ENCODE data around the gene HADHB.
"Not testable (repeated sequence)": the region's sequence is repeated elsewhere in the genome, so short reads cannot be mapped to it uniquely, and the experiment has no call there.

Gene HADHB

GRCh38 chr2:26331321-26331720, 86.6 kb downstream of the HADHB start:
- DNase-seq = not testable (repeated sequence)

DNA sequence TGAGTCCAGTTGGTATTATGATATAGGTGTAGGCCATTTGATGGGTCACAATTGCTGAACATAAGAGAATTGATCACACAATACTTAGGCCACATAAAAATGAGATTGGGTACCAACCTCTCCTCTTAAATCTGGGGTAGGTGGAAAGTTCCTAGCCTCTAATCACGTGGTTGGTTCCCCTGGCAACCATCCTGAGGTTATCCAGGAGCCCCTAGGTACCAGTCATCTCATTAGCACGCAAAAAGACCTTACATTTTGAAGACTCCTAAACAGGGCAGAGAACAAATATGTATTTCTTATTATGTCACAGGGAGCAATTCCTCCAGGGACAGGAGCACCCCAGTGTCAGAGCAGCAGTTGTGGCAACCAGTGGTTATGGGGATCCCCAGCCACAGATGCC, 88.6 kb downstream of the HADHB start:
- no peak for DNase-seq

GRCh38 chr2:26335231-26335630, 90.5 kb downstream of the HADHB start:
- no peak for DNase-seq

- DNase-seq = no peak
Measured at GRCh38 chr2:26336719-26337118, 92.0 kb downstream of the HADHB start.

GRCh38 chr2:26337298-26337697, 92.6 kb downstream of the HADHB start:
- DNase-seq = no peak
